ENCODE results near the gene CASR.

- TF ChIP-seq, protein P1, sequence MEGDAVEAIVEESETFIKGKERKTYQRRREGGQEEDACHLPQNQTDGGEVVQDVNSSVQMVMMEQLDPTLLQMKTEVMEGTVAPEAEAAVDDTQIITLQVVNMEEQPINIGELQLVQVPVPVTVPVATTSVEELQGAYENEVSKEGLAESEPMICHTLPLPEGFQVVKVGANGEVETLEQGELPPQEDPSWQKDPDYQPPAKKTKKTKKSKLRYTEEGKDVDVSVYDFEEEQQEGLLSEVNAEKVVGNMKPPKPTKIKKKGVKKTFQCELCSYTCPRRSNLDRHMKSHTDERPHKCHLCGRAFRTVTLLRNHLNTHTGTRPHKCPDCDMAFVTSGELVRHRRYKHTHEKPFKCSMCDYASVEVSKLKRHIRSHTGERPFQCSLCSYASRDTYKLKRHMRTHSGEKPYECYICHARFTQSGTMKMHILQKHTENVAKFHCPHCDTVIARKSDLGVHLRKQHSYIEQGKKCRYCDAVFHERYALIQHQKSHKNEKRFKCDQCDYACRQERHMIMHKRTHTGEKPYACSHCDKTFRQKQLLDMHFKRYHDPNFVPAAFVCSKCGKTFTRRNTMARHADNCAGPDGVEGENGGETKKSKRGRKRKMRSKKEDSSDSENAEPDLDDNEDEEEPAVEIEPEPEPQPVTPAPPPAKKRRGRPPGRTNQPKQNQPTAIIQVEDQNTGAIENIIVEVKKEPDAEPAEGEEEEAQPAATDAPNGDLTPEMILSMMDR (IDR thresholded peaks at IDR 0.05) = no peak
- TF ChIP-seq POLR2A (IDR thresholded peaks at IDR 0.05) (no peak), EP300 (IDR thresholded peaks at IDR 0.05) (no peak)
Observed at GRCh38 chr3:122183521-122183892, at the start of gene CASR.

Measured in ovary (tissue), 3 donors.